Subcutaneous abdominal adipose tissue (tissue), 5 donors: ENCODE results near the gene CMIP.
"Not testable (repeated sequence)": the region's sequence is repeated elsewhere in the genome, so short reads cannot be mapped to it uniquely, and the experiment has no call there.

Experiments
- H3K27ac ChIP-seq: one replicate; pipeline ENCODE4 v1.7.0; 2013; ENCODE audit warnings: low read depth, mild to moderate bottlenecking, inconsistent platforms, low read length, moderate library complexity
- H3K27me3 ChIP-seq, 5 donors: one replicate each; pipeline ENCODE4 v1.7.0; 2013; ENCODE audit warnings: low read length in 5 of 5, inconsistent platforms in 1 of 5; ENCODE audit not compliant: control insufficient read depth in 5 of 5, insufficient read depth in 4 of 5
- H3K36me3 ChIP-seq, 5 donors: one replicate each; pipeline ENCODE4 v1.7.0; 2013; ENCODE audit warnings: low read length in 5 of 5; ENCODE audit not compliant: control insufficient read depth in 5 of 5, insufficient read depth in 5 of 5
- H3K4me1 ChIP-seq, 5 donors: one replicate each; pipeline ENCODE4 v1.7.0; 2013; ENCODE audit warnings: low read length in 5 of 5, mild to moderate bottlenecking in 3 of 5, moderate library complexity in 1 of 5; ENCODE audit not compliant: control insufficient read depth in 5 of 5, insufficient read depth in 5 of 5
- H3K4me3 ChIP-seq, 5 donors: one replicate each; pipeline ENCODE4 v1.7.0; 2013; ENCODE audit warnings: low read length in 5 of 5, low read depth in 1 of 5
- H3K9ac ChIP-seq, 5 donors: one replicate each; pipeline ENCODE4 v1.7.0; 2013; ENCODE audit warnings: low read length in 5 of 5, mild to moderate bottlenecking in 4 of 5, moderate library complexity in 3 of 5
- H3K9me3 ChIP-seq, 5 donors: one replicate each; pipeline ENCODE4 v1.7.0; 2013; ENCODE audit warnings: low read length in 5 of 5; ENCODE audit not compliant: control insufficient read depth in 5 of 5
- donor health status: healthy.
- donor health status: healthy.
- donor health status: healthy.
- donor health status: healthy.
- donor health status: healthy.

Gene CMIP

GRCh38 chr16:81421126-81421525 lies 23.5 kb upstream of the CMIP start:
- peaks cover 0 to 3% (median 0%) of the 10 kb centered on the region in 5 donors for H3K4me1 ChIP-seq
- H3K9me3 ChIP-seq, result no peaks in the 10 kb centered on the region
- H3K27ac ChIP-seq, result no peak overlapping the region
- peaks cover 0 to 3% (median 0%) of the 10 kb centered on the region in 5 donors for H3K27me3 ChIP-seq
- H3K4me3 ChIP-seq, result no peak overlapping the region
- no peak overlapping the region for H3K9ac ChIP-seq
- H3K36me3 ChIP-seq, result no peaks in the 10 kb centered on the region

GRCh38 chr16:81421536-81421935 lies 23.1 kb upstream of the CMIP start:
- no peaks in the 10 kb centered on the region for H3K36me3 ChIP-seq
- H3K9ac ChIP-seq, result no peak overlapping the region
- H3K27me3 ChIP-seq, result peaks cover 0 to 3% (median 0%) of the 10 kb centered on the region in 5 donors
- H3K9me3 ChIP-seq, result no peaks in the 10 kb centered on the region
- no peak overlapping the region for H3K27ac ChIP-seq
- peaks cover 0 to 3% (median 0%) of the 10 kb centered on the region in 5 donors for H3K4me1 ChIP-seq
- H3K4me3 ChIP-seq, result no peak overlapping the region

- not testable (repeated sequence) for H3K4me3 ChIP-seq, H3K27me3 ChIP-seq, H3K9me3 ChIP-seq
Measured at GRCh38 chr16:81422153-81422552, 22.5 kb upstream of the CMIP start.

GRCh38 chr16:81424771-81425170 lies 19.8 kb upstream of the CMIP start:
- Histone ChIP-seq H3K9ac (no peak overlapping the region), H3K4me1 (peaks cover 1 to 12% (median 9%) of the 10 kb centered on the region in 5 donors), H3K4me3 (no peak overlapping the region), H3K27ac (no peak overlapping the region), H3K36me3 (no peaks in the 10 kb centered on the region), H3K27me3 (no peaks in the 10 kb centered on the region), H3K9me3 (no peaks in the 10 kb centered on the region)

More at GRCh38 chr16:81422153-81422552, 22.5 kb upstream of the CMIP start:
- not testable (repeated sequence) for H3K4me1 ChIP-seq, H3K9ac ChIP-seq, H3K27ac ChIP-seq, H3K36me3 ChIP-seq

GRCh38 chr16:81427219-81427618 lies 17.4 kb upstream of the CMIP start:
- no peaks in the 10 kb centered on the region for H3K9me3 ChIP-seq
- H3K27ac ChIP-seq, result no peak overlapping the region
- no peak overlapping the region for H3K4me3 ChIP-seq
- H3K4me1 ChIP-seq, result peaks cover 6 to 26% (median 21%) of the 10 kb centered on the region in 5 donors
- H3K36me3 ChIP-seq, result no peaks in the 10 kb centered on the region
- no peak overlapping the region for H3K9ac ChIP-seq
- no peaks in the 10 kb centered on the region for H3K27me3 ChIP-seq

GRCh38 chr16:81429045-81429521 lies 15.5 kb upstream of the CMIP start:
- no peaks in the 10 kb centered on the region for H3K36me3 ChIP-seq
- H3K9me3 ChIP-seq, result no peaks in the 10 kb centered on the region
- no peak overlapping the region for H3K27ac ChIP-seq
- peak overlapping the region in 1 of 5 donors; percentile 44 for H3K4me3 ChIP-seq
- peaks cover 6 to 29% (median 23%) of the 10 kb centered on the region in 5 donors for H3K4me1 ChIP-seq
- no peak overlapping the region for H3K9ac ChIP-seq
- no peaks in the 10 kb centered on the region for H3K27me3 ChIP-seq

GRCh38 chr16:81431554-81432353 lies 12.9 kb upstream of the CMIP start:
- H3K27me3 ChIP-seq, result no peaks in the 10 kb centered on the region
- H3K4me3 ChIP-seq, result peak overlapping the region in 1 of 5 donors; percentile 7
- H3K4me1 ChIP-seq, result peaks cover 6 to 34% (median 23%) of the 10 kb centered on the region in 5 donors
- H3K9ac ChIP-seq, result peak overlapping the region in 4 of 5 donors; percentile 39 to 49 (median 48)
- H3K9me3 ChIP-seq, result no peaks in the 10 kb centered on the region
- H3K36me3 ChIP-seq, result no peaks in the 10 kb centered on the region
- peak overlapping the region; percentile 93 for H3K27ac ChIP-seq

- Histone ChIP-seq H3K9ac (no peak overlapping the region), H3K27me3 (no peaks in the 10 kb centered on the region), H3K4me1 (peaks cover 6 to 34% (median 23%) of the 10 kb centered on the region in 5 donors), H3K9me3 (no peaks in the 10 kb centered on the region), H3K27ac (peak overlapping the region; percentile 93), H3K36me3 (no peaks in the 10 kb centered on the region), H3K4me3 (no peak overlapping the region)
Measured at GRCh38 chr16:81432937-81433557, 11.6 kb upstream of the CMIP start.

- H3K4me1 ChIP-seq, result peaks cover 5 to 26% (median 19%) of the 10 kb centered on the region in 5 donors
- no peak overlapping the region for H3K9ac ChIP-seq
- no peaks in the 10 kb centered on the region for H3K9me3 ChIP-seq
- no peak overlapping the region for H3K4me3 ChIP-seq
- no peak overlapping the region for H3K27ac ChIP-seq
- H3K27me3 ChIP-seq, result no peaks in the 10 kb centered on the region
- H3K36me3 ChIP-seq, result no peaks in the 10 kb centered on the region
Measured at GRCh38 chr16:81435103-81435502, 9.5 kb upstream of the CMIP start.

GRCh38 chr16:81435567-81435966 lies 9.0 kb upstream of the CMIP start:
- Histone ChIP-seq H3K27me3 (no peaks in the 10 kb centered on the region), H3K9me3 (no peaks in the 10 kb centered on the region), H3K4me1 (peaks cover 5 to 30% (median 19%) of the 10 kb centered on the region in 5 donors), H3K4me3 (no peak overlapping the region), H3K27ac (no peak overlapping the region), H3K9ac (no peak overlapping the region), H3K36me3 (no peaks in the 10 kb centered on the region)
